NCI-H1092 treated with DMSO at 0.1 percent for 48 hours (cell line): Measurements from ENCODE around the gene TOB2.

Source experiments
- DNase-seq: peaks from one replicate; lab custom pipeline; 2025; lab: John Stamatoyannopoulos, UW

TOB2 gene, protein sequence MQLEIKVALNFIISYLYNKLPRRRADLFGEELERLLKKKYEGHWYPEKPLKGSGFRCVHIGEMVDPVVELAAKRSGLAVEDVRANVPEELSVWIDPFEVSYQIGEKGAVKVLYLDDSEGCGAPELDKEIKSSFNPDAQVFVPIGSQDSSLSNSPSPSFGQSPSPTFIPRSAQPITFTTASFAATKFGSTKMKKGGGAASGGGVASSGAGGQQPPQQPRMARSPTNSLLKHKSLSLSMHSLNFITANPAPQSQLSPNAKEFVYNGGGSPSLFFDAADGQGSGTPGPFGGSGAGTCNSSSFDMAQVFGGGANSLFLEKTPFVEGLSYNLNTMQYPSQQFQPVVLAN

DNA sequence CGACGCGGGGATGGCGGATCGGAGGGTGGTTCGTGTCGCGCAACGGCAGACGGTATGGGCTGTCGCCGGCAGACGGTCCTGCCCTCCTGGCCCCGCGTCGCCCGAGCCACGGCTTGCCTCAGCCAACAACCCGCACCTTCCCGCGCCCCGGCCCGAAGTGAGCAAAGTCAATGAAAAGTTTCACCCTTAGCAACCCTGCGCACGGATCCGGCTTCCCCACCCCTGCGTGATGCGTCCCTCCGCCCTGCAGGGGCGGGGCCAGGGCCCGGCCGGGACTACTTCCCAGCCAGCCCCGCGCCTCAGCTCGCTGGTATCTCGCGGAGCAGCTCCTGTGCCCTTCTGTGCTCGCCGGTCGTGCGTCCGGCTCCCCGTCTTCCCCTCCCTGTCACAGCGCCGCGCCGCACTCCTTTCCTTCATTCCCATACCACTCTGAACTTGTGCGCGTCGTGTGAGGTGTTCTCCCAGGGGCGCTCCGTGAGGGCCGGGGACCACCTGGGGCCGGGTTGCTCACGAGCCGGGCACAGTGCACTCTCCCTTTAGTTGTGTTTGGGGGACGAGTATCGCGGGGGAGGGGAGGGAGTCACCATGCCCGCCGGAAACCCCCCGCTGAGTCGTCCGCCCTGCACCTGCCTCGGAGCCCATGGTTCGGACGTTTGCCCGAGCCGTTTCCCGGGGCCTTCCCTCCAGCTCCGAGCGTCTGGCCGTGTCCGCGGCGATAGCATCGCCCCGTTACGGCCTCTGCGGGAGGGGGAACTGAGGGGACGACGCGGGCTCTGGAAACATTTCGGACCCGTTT, at the start of gene TOB2:
Gene TOB2 (minus strand): TSS at position 163 of the 796 bp plus-strand sequence. CDS start 9,456 bp downstream, outside the sequence.
- DNase-seq = peak; percentile 90

DNA sequence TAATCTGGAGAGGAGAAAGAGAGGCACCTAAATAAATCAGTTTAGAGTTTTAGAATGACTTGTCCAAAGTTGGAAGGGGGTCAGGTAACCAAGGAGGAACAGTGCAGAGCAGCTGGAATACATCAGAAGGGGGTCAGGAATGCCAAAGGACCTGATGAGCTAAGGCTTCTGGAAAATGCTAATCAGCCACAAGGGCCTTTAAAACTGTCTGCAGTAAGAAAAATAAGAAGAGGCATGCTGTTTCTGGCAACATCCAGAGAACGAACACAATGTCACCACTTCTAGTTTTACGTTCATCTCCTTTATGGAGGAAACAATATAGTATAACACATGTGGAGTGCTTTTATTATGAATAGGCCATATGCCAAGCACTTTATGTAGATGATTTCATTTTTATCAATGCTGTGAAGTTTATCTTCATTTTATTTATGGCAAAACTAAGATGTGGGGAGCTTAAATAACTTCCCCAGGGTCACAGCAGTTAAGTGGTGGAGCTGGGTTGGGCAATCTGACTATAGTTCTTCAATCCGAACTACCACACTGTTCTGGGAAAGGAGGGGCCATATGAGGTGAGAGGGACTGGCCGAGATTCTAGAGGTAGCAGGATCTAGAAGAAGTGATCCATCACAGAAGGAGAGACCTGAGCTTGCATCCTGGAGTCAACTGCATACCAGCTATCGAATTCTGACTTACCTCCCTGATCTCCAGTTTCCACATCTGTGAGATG, 44.9 kb upstream of the TOB2 start:
- DNase-seq = no peak

DNA sequence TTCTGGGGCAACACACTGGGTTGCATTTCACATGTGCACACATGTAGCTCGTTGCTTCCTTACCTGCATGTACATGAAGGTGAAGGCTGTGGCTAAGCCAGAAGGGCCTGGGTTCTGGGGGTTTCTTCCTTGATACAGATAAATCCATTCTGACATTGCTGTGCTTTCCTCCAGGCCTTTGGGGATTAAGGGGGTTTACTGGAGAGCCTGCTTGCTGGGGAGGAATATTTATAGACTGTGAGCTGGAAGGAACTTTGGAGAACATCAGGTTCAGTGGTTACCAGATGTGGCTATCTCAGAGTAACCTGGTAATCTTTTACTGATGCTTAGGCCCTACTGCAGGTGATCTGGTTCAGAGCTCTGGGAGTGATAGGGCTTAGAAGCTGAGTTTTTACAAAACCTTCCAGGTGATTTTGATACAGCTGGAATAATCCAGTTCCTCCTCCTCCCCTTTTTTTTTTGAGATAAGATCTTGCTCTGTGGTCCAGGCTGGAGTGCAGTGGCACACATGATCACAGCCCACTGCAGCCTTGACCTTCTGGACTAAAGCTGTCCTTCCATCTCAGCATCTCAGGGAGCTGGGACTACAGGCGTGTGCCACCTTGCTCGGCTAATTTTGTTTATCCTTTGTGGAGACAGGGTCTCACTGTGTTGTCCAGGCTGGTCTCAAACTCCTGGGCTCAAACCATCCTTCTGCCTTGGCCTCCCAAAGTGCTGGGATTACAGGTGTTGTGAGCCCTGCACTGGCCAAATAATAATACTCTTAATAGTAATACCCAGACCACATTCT, 42.2 kb upstream of the TOB2 start:
- no peak for DNase-seq

DNA sequence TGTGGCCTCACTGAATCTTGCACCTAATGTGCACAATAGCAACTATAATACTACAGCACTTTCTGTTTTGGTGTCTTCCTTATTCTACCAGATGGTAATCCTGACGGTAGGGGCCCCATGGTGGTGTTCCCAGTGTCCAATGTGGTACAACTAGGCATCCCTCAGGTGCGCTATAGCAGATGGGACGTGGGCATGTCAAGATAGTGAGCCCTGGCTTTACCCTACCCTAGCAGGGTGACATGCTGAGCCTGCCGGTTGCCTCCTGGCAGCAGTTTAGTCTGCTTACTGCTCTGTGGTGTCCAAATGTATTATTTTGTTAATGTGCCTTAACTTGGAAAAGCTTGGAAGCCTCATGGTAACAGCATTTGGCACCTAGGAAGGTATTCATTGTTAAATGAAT, 41.5 kb upstream of the TOB2 start:
- no peak for DNase-seq

DNA sequence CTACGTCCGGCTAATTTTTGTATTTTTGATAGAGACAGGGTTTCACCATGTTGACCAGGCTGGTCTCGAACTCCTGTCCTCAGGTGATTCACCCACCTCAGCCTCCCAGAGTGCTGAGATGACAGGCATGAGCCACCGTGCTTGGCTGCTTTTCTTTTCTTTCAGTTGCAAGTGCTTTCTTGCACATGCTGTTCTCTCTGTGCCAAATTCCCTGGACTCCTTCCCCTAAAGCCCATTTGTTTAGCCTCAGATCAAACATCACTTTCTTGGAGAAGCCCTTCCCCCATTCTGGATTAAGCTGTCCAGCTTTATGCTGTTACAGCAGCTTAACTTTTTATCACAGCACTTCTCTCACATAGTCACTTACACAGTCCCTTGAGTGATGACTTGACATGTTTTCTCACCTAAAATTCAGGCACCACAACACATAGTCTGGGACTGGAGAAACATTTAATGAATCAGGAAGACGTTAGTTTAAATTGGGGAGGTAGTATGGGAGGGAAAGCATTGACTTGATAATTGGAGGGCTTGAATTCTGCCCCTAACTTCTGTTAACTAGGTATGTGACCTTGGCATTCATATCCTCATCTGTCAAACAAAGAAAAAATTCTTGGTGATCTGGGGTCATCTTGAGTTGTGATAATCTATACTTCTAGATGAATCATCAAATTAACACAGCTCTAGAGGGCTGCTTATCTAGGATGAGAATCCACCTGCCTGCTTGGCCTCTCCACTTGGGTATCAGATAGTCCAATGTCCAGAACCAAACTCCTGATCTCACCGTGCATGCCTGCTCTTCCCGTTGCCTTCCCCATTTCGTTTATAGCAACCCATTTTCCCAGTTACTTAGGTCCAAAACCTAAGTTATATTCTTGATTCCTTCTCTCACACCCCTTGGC, 40.7 kb upstream of the TOB2 start:
- no peak for DNase-seq

DNA sequence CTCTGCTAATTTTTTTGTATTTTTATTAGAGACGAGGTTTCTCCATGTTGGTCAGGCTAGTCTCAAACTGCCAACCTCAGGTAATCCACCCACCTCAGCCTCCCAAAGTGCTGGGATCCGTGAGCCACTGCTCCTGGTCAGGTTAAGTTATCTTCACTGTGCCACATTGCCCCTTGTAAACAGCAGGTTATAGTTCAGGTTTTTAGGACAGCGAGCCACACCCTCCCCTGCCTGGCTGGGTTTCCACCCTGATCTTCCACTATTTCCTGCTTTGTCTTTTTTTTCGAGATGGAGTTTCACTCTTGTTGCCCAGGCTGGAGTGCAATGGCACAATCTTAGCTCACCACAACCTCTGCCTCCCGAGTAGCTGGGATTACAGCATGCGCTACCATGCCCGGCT, 38.4 kb upstream of the TOB2 start:
- no peak for DNase-seq

DNA sequence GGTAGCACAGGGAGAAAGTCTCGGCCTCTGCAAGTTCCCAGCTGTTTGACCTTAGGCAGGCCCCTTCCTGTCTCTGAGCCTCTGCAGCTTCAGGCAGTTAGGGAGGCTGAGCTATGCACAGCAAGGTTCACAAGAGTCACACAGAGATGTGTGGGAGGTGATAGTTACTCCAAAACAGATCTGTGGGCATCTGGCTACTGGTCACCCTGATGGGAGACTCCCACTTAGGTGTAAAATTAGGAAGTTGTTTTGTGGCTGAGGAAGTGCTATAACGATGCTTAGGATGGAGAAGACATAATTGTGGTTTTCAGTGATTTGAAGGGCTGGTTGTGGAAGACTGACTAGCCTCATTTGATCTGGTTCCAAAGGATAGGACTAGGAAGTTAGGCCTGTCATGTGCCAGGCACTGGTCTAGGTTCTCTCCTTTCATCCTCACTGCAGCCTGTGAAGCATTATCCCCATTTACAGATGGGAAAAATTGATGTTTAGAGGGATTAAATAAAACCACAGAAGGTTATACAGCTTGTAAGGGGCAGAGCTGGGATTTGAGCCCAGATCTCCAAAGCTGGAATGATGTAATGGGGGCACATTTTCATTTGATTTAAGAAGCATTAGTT, 35.8 kb upstream of the TOB2 start:
- DNase-seq = no peak

DNA sequence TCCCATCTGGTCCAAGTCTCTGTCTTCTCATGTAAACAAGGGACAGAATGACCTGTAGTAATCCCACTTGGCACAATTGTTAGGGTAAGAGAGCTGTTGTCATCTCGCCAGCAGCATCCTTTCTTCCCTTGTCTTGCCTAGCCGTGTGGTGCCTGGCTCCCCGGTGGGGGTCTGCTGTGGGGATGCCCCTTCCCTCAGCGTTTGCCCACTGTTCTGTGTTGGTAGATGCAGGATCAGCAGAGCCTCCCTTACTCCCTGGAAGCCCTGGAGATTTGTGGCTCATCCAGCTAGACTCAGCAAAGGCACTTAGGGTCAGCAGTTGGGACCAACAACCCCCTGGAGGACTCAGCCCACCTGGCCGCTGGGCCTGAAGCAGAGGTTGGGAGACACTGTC, 35.3 kb upstream of the TOB2 start:
- no peak for DNase-seq

DNA sequence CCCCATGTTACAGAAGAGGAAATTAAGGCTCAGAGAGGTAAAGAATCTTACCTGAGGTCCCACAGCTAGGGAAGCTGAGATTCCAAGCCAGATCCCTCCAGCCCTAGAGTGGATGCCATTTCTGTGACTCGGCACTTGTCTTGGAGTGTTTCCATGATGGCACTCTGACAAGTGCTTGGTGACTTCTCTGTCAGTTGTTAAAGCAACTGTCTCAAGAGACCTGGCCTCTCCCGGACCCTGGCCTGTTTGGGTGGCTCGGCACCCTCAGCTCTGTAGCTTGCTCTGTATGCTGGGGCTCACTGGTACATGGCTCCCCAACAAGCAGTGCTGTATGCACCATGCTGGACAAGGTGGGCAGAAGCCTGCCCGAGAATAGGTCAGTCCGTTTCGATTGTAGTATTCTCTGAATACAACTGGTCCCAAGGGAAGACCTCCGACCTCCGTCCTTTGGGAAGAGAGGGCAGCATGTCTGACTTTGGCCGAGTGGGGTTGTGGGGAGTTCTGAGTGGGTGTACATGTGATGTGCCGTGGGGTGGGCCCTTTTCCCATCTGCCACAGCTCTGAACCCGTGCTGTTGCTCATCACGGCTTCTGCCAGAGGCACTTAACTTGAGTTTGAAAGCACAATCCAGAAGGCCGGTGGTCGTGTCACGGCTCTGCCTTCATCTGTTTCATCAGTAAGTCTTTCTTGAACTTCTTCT, 34.7 kb upstream of the TOB2 start:
- no peak for DNase-seq

DNA sequence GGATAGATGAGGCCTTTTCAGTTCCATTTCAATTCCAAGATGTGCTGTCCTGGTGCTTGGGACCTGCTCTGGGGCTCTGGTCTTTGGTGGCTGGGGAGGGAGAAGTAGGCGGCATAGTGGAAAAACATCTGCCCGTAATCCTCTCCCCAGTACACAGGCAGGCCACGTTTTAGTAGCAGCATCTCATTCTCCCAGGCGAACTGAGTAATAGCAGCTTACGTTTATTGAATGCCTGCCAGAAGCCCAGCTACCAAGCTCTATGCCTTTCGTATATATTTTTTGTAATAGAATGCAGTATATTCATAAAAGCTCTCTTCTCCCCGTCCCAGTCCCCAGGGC, 33.8 kb upstream of the TOB2 start:
- no peak for DNase-seq

DNA sequence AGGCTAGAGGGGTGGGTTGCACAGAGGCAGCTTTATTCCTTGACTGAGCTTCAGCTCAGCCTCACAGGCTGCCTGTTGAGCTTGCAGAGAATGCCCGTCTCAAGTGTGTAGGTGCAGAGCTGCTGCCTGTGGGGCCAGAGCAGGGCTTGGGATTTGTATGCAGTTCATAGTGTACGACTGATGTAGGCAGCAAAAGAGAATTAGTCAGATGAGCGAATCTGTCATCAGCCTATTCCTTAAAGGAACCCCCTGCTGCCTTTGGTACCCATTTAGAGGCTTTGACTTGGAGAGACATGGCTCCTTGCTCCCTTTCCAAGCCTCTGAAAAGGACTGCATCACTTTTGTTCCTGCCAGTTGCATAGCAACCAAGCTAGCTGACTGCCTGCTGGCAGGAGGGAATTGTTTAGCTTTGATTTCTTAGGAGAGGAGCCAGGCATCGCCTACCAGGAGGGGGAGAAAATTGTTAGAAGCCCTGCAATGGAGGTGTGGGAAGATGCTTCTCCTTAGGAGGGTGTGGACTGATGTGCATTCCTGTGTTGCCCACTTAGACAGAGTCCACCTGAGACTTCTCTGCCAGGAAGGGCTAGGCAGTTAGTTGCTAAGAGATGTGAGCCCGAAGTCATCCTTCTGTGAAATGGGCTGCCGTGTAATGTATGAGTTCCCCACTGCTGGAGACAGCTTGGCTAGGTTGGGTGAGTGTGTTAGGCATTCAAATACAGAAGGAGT, 33.2 kb upstream of the TOB2 start:
- no peak for DNase-seq

DNA sequence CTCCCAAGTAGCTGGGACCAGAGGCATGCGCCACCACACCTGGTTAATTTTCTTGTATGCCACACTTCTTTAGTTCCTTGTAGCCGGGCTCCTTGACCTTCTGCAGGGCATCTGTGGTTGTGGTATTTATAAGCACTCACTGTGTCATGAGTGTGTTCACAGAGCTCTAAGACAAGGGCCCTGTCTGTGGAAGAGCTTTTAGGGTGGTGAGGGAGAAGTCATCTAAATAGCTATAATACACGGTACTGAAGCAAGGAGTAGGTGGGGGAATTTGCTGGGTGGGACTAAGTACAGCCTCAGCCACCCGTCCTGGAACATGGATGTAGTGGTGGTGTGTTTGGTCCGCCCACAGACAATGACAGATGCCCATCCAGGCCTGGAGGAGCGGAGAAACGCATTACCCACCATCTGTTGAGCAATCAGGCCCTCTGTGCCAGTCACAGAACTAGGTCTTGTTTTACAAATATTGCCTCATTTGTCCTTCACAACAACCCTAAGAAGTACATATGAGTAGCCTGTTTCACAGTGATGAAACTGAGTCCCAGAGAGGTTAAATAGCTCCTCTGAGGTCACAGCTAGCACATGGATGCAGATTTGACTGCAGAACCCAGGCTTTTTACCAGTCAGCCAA, 32.4 kb upstream of the TOB2 start:
- no peak for DNase-seq

DNA sequence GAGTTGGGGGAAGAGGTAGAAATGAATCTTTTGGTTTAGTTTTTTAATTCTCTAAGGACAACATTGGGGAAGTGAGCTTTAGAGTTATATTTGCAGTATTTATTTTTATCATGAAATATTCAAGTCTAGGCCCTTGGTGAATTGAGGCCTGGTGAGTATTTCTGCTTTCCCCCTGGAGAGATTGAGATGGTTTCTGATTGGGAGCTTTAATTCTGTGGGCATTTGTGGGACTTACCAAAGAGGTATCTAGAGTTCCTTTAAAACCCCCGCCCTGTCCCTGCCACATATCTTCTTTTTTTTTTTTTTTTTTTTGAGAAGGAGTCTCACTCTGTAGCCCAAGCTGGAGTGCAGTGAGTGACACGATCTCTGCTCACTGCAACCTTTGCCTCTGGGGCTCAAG, 31.9 kb upstream of the TOB2 start:
- DNase-seq = no peak

DNA sequence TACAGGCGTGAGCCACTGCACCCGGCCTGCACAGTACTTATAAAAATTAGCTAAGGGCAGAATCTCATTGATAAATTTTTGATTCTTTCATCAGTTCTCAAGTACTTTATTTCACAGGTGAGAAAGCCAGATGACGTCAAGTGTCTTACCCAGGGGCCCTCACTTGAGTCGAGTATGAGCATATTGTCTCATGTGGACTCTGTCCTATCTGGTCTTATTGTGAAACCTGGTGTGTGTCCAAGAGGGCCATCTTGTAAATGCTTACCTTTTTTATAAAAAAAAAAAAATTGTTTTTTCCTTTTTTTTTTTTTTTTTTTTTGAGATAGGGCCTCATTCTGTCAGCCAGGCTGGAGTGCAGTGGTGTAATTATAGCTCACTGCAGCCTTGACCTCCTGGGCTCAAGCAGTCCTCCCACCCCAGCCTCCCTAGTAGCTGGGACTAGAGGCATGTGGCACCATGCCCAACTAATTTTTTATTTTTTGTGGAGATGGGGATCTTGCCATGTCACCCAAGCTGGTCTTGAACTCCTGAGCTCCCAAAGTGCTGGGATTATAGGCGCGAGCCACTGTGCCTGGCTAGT, 28.4 kb upstream of the TOB2 start:
- DNase-seq = no peak

DNA sequence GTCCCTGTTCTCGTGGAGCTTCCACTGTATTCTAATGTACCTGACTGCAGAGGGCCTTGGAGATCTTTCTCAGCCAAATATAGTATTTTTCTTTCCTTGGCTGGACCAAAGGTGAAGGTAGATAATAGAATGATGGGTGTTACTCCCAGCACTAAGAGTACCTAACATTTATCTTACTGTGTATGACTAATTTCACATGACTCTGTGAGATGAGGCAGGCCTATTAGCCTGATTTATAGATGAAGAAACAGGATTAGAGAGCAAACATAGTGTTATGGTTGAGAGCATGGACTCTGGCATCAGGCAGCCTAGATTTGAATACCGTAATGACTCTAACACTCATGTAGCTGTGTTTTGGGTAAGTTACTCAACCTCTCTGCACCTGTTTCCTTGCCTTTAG, 25.0 kb upstream of the TOB2 start:
- no peak for DNase-seq

DNA sequence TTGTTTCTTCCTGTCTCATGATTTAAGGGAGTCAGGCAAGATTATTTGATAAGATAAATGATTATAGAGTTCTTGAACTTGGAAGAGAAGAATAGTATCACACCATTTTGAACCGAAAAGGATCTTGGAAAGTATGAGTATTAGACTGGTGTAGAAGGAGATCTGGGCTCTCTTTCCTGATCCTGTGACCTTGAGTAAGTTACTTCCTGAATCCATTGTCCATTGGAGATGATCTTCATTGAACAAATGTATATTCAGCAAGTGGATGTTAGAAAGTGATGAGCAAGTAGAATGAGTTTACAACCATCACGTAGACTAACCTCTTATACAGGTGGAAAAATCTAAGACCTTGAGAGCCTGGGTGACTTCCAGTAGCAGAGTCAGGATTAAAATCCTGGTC, 24.3 kb upstream of the TOB2 start:
- DNase-seq = no peak

DNA sequence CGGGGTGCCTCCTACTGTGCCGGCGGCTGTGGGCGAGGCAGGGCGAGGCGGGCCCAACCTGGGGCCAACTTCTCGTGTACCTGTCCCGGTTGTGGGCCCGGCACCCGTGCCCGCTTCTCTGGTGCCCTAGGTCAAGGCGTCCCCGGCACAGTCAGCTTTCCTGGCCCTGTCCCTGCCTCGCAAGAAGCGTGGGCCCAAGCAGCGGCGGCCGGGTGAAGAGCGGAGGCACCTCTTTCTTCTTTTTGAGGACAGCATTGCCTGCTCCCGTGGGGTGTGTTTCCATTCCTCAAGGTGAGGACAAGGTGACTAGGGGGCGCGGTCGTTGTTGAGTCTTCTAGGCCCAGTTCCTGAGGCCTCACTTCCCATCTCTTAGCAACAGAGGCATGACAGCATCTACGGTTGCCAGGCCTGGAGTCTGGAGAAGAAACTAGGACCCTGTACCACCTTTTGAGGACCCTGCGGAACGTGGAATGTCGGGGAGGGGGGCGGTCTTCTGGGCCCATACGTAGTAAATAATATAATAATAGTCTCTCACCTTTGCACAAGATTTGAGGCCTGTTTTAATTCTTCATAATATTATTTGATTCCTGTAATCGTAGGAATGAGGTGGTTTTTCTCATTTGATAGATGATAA, 22.7 kb upstream of the TOB2 start:
- DNase-seq = peak; percentile 21
